ENCODE measurements around the gene MYO1E. TPM values are rescaled to one million over a fixed set of nuclear protein-coding genes. Genes with fewer than 3 reads are reported as not detected.

MYO1E gene
- total and polyA plus RNA-seq, 2 of the 8 experiments (the other 6 are each of a cell fraction or from before 2014, with no cell fraction given), result 19.6 to 142 TPM

DNA sequence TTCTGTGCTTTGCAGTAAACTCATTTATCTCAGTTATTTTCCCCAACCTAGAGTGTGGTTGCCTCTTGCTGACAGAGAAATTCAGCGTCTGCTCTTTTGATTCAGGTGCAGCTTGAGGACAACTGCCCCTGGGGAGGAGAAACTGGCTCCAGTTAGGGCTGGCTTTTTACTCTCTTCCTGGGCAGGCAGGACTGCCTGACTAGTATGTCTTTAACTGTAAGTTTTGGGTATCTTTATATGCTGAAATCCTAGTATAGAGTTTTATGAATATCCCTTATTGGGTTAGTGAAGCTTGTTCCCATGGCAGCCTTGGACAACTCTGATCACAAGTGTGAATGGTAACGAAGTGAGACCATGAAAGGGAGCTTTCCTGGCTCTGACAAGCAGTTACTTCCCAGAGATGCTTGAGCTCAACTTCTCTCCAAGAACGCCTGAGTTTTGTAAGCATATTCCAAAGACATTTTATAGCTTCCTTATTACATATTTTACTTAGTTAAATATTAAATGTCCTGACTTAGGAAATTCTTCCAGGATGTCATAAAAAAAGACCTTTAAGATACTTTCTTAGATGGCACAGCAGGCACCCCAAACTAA, 240.6 kb downstream of the MYO1E start:
- H2BK20ac ChIP-seq (ENCODE audit: low read length), result no peak overlapping the region
- CTCF ChIA-PET (ENCODE audit: partially characterized antibody), result interaction anchor here (0.6 to 1.3 kb wide), 5 partner anchors 9 to 382 kb away, joined by 3 to 4 read pairs (median 3); no protein-coding TSS in a partner anchor
- no peak overlapping the region for H2BK12ac ChIP-seq (ENCODE audit: low read depth, low read length)
- FAIRE-seq, result no peak
- no peak overlapping the region for H2BK5ac ChIP-seq (ENCODE audit: low read depth, low read length)
- no peaks in the 10 kb centered on the region for H3K23me2 ChIP-seq (ENCODE audit: low read depth, low read length)
- peaks cover 10 to 71% (median 33%) of the 10 kb centered on the region in 4 experiments for H3K36me3 ChIP-seq (ENCODE audit: control insufficient read depth in 2 of 4, insufficient read depth in 4 of 4, low read length in 3 of 4)
- POLR2A ChIA-PET (ENCODE audit: partially characterized antibody), result interaction anchor here (1.3 to 1.5 kb wide), 3 partner anchors 8 to 15 kb away, joined by 4 to 7 read pairs (median 5); no protein-coding TSS in a partner anchor
- H3K4me1 ChIP-seq (replicated peaks in 1 of 4; ENCODE audit: control insufficient read depth in 3 of 4, insufficient read depth in 4 of 4, low read length in 3 of 4), result no peaks in the 10 kb centered on the region; a peak in 1 of 7 replicates
- no peak overlapping the region for H4K91ac ChIP-seq (replicated peaks; ENCODE audit: insufficient read length, low read length)
- H3K79me1 ChIP-seq (ENCODE audit: low read depth, low read length), result 0 out of 2 replicates have a peak, but pooled peaks cover 3% of the 10 kb centered on the region
- no peak overlapping the region for H4K8ac ChIP-seq (ENCODE audit: extremely low read depth, insufficient read depth, low read length)
- H3K4me3 ChIP-seq (ENCODE audit: extremely low read depth in 1 of 4, insufficient read depth in 2 of 4, low read depth in 3 of 4, low read length in 4 of 4), result no peak overlapping the region
- no peak overlapping the region for H3K4ac ChIP-seq (replicated peaks; ENCODE audit: insufficient read length, low read depth, low read length)
- no peak overlapping the region for H3K14ac ChIP-seq (ENCODE audit: insufficient read length)
- DNase-seq (ENCODE audit: low read depth in 1 of 2, low spot score in 2 of 2), result no peak
- no peaks in the 10 kb centered on the region for H3K27me3 ChIP-seq (replicated peaks in 1 of 4; ENCODE audit: control insufficient read depth in 3 of 4, extremely low read depth in 1 of 4, insufficient read depth in 3 of 4, low read length in 3 of 4)
- no peak overlapping the region for H3K23ac ChIP-seq (ENCODE audit: insufficient read length)
- H2BK15ac ChIP-seq (ENCODE audit: low read length), result no peak overlapping the region
- no peak overlapping the region for H2BK120ac ChIP-seq (replicated peaks; ENCODE audit: low read depth, low read length)
- no peak overlapping the region for H3K27ac ChIP-seq (ENCODE audit: low read depth, low read length)
- H3K9ac ChIP-seq (replicated peaks in 1 of 4; ENCODE audit: extremely low read depth in 1 of 4, low read depth in 3 of 4, low read length in 3 of 4), result no peak overlapping the region
- no peak overlapping the region for H3K4me2 ChIP-seq (ENCODE audit: insufficient read depth in 1 of 2, low read depth in 2 of 2, low read length in 2 of 2)
- no peak overlapping the region for H4K5ac ChIP-seq (ENCODE audit: insufficient read length, low read depth, low read length)
- 92% methylated on average over 3 of the region's 3 CpGs; no CpG with 5 or more reads in 1 of the 2 experiments for WGBS, 2 experiments (ENCODE audit: extremely low coverage in 1 of 2, insufficient coverage in 1 of 2, insufficient read length in 1 of 2, insufficient replicate concordance in 2 of 2, low coverage in 1 of 2, low lambda C conversion rate in 2 of 2, missing lambda C conversion rate in 1 of 2)
- H4K20me1 ChIP-seq (replicated peaks in 1 of 2; ENCODE audit: control insufficient read depth in 1 of 2, insufficient read depth in 2 of 2, low read length in 2 of 2), result no peaks in the 10 kb centered on the region
- peaks cover 0 to 5% of the 10 kb centered on the region in 2 experiments; a peak in 1 of 4 replicates for H3K79me2 ChIP-seq (ENCODE audit: control insufficient read depth in 1 of 2, insufficient read depth in 2 of 2, low read length in 2 of 2)
- H3K9me3 ChIP-seq (ENCODE audit: insufficient read depth in 2 of 2, low read depth in 1 of 2, low read length in 1 of 2), result peaks cover 3 to 6% of the 10 kb centered on the region in 2 experiments; a peak in 1 of 4 replicates
- no peak overlapping the region for H3K18ac ChIP-seq (ENCODE audit: extremely low read depth, low read length)
- no peak overlapping the region for H2AFZ ChIP-seq (ENCODE audit: low read length)
- no peak overlapping the region for H2AK5ac ChIP-seq (ENCODE audit: low read depth, low read length)
- no peak overlapping the region for H3K56ac ChIP-seq (replicated peaks; ENCODE audit: insufficient read length, low read depth, low read length)
- TF ChIP-seq FOSL1 (IDR thresholded peaks at IDR 0.05; ENCODE audit: insufficient read depth, low read depth, low read length) (no peak), YY1 (IDR thresholded peaks at IDR 0.05; ENCODE audit: low read depth, low read length) (no peak), RFX5 (IDR thresholded peaks at IDR 0.05; ENCODE audit: borderline replicate concordance, low read depth, low read length) (no peak), CREB1 (IDR thresholded peaks at IDR 0.05) (no peak), BRCA1 (IDR thresholded peaks at IDR 0.05; ENCODE audit: low read depth, low read length) (no peak), RAD21 (IDR thresholded peaks at IDR 0.05 in 1 of 2, conservative IDR thresholded peaks at IDR 0.05 in 1 of 2; ENCODE audit: low read depth in 2 of 2, low read length in 2 of 2) (no peak), CEBPB (IDR thresholded peaks at IDR 0.05; ENCODE audit: low read depth, low read length) (no peak), CBX5 (IDR thresholded peaks at IDR 0.05; ENCODE audit: low read depth, low read length) (no peak), SP4 (IDR thresholded peaks at IDR 0.05; ENCODE audit: low read length) (no peak), ASH2L (IDR thresholded peaks at IDR 0.05; ENCODE audit: low read length) (no peak)
- TF ChIP-seq, protein P1, sequence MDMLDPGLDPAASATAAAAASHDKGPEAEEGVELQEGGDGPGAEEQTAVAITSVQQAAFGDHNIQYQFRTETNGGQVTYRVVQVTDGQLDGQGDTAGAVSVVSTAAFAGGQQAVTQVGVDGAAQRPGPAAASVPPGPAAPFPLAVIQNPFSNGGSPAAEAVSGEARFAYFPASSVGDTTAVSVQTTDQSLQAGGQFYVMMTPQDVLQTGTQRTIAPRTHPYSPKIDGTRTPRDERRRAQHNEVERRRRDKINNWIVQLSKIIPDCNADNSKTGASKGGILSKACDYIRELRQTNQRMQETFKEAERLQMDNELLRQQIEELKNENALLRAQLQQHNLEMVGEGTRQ (IDR thresholded peaks at IDR 0.05; ENCODE audit: low read length), result no peak
- TF ChIP-seq, protein P2, sequence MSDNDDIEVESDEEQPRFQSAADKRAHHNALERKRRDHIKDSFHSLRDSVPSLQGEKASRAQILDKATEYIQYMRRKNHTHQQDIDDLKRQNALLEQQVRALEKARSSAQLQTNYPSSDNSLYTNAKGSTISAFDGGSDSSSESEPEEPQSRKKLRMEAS (IDR thresholded peaks at IDR 0.05), result no peak
